Mesothelial cell of epicardium (in vitro differentiated cells): ENCODE results near the gene MYH7. TPM values are rescaled to one million over a fixed set of nuclear protein-coding genes. Genes with fewer than 3 reads are reported as not detected.

Experiments
- DNase-seq, 2 experiments: peaks; one replicate each; pipeline ENCODE4 v3.0.0; 2021; ENCODE audit warnings: low spot score in 2 of 2; ENCODE audit not compliant: unreplicated experiment in 2 of 2
- H3K27ac Mint-ChIP-seq: 2 replicates; pipeline ENCODE4 v1.8.0; 2021; ENCODE audit warnings: mixed read lengths
- H3K27me3 Mint-ChIP-seq: 2 replicates; pipeline ENCODE4 v1.8.0; 2021; ENCODE audit warnings: low read depth, mixed read lengths
- H3K36me3 Mint-ChIP-seq: 2 replicates; pipeline ENCODE4 v1.8.0; 2021; ENCODE audit warnings: mixed read lengths
- H3K4me1 Mint-ChIP-seq: 2 replicates; pipeline ENCODE4 v1.8.0; 2021; ENCODE audit warnings: mixed read lengths
- H3K4me3 Mint-ChIP-seq: 2 replicates; pipeline ENCODE4 v1.8.0; 2021; ENCODE audit warnings: mild to moderate bottlenecking, moderate library complexity, mixed read lengths
- H3K9me3 Mint-ChIP-seq: 2 replicates; pipeline ENCODE4 v1.8.0; 2021; ENCODE audit warnings: mixed read lengths
- total RNA-seq: library from RNA; stranded (reverse); gene quantifications from 3 replicates; pipeline ENCODE4 v1.2.1, GENCODE V29; 2021
- TF ChIP-seq, protein P1 (sequence below): fragments of 200-600 bp; sonication (generic); IDR thresholded peaks from one replicate; pipeline ENCODE4 v1.5.0; 2021; ENCODE audit warnings: antibody characterized with exemption; ENCODE audit not compliant: unreplicated experiment

MYH7 gene
- total RNA-seq, 1 donor from 2014 or later, result not detected

DNA sequence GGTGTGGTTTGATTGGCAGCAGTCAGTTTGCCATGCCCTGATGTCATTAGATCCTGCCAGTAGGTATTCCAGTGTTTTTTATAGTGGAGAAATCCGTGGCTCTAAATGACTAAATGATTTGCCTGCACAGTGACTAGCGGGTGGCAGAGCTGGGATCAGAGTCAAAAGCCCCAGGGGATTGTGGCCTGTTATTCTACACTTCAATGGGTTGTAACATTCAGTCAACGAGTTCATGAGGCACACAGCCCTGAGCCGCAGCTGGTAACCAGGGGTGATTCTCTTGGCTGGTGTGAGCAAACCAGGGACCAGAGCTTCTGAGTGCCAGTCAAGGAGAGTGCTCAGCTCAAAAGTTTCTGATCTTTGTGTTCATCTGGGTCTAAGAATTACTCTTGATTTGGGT, 29.2 kb downstream of the MYH7 start:
- Mint-ChIP-seq H3K27ac (no peak overlapping the region), H3K36me3 (no peaks in the 10 kb centered on the region), H3K27me3 (peaks cover 66% of the 10 kb centered on the region), H3K9me3 (no peaks in the 10 kb centered on the region), H3K4me3 (no peak overlapping the region), H3K4me1 (peaks cover 2% of the 10 kb centered on the region)
- TF ChIP-seq, protein P1, sequence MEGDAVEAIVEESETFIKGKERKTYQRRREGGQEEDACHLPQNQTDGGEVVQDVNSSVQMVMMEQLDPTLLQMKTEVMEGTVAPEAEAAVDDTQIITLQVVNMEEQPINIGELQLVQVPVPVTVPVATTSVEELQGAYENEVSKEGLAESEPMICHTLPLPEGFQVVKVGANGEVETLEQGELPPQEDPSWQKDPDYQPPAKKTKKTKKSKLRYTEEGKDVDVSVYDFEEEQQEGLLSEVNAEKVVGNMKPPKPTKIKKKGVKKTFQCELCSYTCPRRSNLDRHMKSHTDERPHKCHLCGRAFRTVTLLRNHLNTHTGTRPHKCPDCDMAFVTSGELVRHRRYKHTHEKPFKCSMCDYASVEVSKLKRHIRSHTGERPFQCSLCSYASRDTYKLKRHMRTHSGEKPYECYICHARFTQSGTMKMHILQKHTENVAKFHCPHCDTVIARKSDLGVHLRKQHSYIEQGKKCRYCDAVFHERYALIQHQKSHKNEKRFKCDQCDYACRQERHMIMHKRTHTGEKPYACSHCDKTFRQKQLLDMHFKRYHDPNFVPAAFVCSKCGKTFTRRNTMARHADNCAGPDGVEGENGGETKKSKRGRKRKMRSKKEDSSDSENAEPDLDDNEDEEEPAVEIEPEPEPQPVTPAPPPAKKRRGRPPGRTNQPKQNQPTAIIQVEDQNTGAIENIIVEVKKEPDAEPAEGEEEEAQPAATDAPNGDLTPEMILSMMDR, result no peak
- no peak for DNase-seq

DNA sequence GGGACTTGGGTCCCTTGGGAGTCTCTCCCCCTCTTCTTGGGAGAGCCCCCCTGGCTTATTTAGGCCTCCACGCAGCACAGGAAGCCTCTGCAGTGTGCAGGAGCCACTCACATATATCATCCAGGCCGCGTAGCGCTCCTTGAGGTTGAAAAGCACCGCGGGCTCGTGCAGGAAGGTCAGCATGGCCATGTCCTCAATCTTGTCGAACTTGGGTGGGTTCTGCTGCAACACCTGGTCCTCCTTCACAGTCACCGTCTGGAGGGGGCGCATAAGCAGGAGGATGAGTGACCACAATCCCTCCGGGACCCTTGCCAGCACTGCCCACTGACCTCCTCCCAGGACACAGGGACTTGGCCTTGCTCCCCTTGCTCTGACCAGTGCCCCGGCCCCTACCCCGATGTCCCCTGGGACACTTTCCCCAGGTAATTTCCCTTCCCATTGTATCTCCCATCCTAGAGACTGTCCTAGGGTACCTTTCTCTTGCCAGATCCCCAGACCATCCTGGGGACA, 29.9 kb downstream of the MYH7 start:
- H3K4me1 Mint-ChIP-seq, result peaks cover 2% of the 10 kb centered on the region
- no peaks in the 10 kb centered on the region for H3K9me3 Mint-ChIP-seq
- no peaks in the 10 kb centered on the region for H3K36me3 Mint-ChIP-seq
- no peak overlapping the region for H3K27ac Mint-ChIP-seq
- peaks cover 63% of the 10 kb centered on the region for H3K27me3 Mint-ChIP-seq
- H3K4me3 Mint-ChIP-seq, result no peak overlapping the region
- DNase-seq, result no peak
- TF ChIP-seq, protein P1, result no peak

DNA sequence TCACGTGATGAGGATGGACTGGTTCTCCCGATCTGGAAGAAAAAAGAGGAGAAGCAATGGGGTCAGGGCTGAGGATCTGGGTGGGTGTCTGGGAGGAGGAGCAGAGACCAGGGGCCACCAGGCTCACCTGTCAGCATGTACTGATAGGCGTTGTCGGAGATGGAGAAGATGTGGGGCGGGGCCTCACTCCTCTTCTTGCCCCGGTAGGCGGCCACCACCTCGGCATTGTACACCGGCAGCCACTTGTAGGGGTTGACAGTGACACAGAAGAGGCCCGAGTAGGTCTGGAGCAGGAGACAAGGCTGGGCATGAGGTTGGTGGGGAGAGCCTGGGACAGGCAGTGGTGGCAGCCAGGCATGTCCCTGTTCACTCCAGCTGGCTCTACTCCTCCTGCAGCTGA, 30.4 kb downstream of the MYH7 start:
- Mint-ChIP-seq H3K4me3 (no peak overlapping the region), H3K4me1 (peaks cover 2% of the 10 kb centered on the region), H3K36me3 (no peaks in the 10 kb centered on the region), H3K27ac (no peak overlapping the region), H3K27me3 (peaks cover 62% of the 10 kb centered on the region), H3K9me3 (no peaks in the 10 kb centered on the region)
- no peak for DNase-seq
- TF ChIP-seq, protein P1, result no peak

DNA sequence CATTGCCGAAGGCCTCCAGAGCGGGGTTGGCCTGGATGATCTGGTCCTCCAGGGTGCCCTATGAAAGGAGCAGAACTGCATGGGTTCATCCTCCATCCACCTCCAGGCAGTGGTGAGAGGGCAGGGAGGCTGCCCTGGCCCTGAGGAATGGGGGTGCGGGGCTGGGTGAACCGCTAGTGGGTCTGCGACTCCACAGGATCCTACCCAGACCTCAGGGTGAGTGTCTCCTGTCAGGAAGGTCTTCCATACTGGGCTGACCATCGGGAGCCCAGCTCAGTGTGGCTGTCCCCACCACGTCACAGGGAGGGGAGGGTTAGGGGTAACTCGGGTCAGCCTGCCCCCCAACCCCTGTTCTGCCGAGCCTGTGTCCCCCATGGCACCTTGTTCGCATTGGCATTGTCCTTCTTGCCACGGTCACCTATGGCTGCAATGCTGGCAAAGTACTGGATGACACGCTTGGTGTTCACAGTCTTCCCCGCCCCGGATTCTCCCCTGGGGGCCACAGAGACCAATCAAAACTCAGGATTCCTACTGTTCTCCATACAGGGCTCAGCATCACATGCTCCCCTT, 31.0 kb downstream of the MYH7 start:
- Mint-ChIP-seq H3K27me3 (peaks cover 65% of the 10 kb centered on the region), H3K27ac (no peak overlapping the region), H3K9me3 (no peaks in the 10 kb centered on the region), H3K36me3 (no peaks in the 10 kb centered on the region), H3K4me1 (peaks cover 2% of the 10 kb centered on the region), H3K4me3 (no peak overlapping the region)
- no peak for DNase-seq
- TF ChIP-seq, protein P1, result no peak

DNA sequence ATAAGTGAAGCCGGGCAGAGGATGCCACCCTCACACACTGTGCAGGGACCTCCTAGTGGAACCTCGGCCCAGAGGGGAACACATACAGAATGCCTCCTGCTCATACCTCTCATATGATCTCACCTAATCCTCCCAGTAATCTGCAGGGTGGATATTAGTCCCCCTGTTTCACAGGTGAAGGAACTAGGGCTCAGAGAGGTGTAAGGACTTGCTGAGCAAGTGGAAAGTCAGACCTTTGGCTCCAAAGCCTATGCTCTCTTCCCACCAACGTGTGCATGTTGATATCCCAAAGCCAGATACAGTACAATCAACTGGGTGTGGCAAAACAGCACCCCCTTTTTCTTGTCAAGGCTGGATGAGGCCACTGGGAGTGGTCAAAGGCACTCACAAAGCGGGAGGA, 31.6 kb downstream of the MYH7 start:
- Mint-ChIP-seq H3K27me3 (peaks cover 66% of the 10 kb centered on the region), H3K27ac (no peak overlapping the region), H3K9me3 (no peaks in the 10 kb centered on the region), H3K36me3 (no peaks in the 10 kb centered on the region), H3K4me1 (peaks cover 2% of the 10 kb centered on the region), H3K4me3 (no peak overlapping the region)
- DNase-seq, result no peak
- TF ChIP-seq, protein P1, result no peak

DNA sequence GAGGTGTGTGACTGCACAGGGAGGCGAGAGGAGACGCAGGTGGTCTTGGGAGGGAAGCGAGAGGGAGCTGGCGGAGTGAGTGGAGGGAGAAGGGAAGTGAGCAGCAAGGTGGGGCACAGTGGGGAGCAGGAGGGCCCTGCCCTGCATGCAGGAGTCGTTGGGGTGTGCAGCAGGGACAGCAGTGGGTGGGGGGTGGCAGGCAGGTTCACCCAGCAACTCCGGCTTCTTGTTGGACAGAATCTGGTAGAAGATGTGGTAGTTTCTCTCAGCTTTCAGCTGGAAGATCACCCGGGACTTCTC, 32.4 kb downstream of the MYH7 start:
- no peak overlapping the region for H3K27ac Mint-ChIP-seq
- H3K4me1 Mint-ChIP-seq, result peaks cover 2% of the 10 kb centered on the region
- H3K4me3 Mint-ChIP-seq, result no peak overlapping the region
- H3K9me3 Mint-ChIP-seq, result no peaks in the 10 kb centered on the region
- H3K27me3 Mint-ChIP-seq, result peaks cover 67% of the 10 kb centered on the region
- H3K36me3 Mint-ChIP-seq, result no peaks in the 10 kb centered on the region
- TF ChIP-seq, protein P1, result no peak
- DNase-seq, result no peak
